ENCODE results near the gene ENSA.
"Not testable (repeated sequence)": the region's sequence is repeated elsewhere in the genome, so short reads cannot be mapped to it uniquely, and the experiment has no call there.

DNA sequence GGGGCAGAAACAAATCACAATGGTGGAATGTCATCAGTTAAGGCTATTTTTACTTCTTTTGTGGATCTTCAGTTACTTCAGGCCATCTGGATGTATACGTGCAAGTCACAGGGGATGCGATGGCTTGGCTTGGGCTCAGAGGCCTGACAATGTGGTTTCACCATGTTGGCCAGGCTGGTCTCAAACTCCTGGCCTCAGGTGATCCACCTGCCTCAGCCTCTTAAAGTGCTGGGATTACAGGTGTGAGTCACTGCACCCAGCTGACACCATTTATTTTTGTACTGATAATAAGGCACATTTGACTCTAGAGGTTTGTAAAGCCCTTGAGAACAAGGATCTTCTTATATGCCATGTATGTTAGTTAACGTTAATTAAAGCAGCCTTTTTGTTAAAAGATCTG lies 48.4 kb downstream of the ENSA start:
- TF ChIP-seq, protein P1, sequence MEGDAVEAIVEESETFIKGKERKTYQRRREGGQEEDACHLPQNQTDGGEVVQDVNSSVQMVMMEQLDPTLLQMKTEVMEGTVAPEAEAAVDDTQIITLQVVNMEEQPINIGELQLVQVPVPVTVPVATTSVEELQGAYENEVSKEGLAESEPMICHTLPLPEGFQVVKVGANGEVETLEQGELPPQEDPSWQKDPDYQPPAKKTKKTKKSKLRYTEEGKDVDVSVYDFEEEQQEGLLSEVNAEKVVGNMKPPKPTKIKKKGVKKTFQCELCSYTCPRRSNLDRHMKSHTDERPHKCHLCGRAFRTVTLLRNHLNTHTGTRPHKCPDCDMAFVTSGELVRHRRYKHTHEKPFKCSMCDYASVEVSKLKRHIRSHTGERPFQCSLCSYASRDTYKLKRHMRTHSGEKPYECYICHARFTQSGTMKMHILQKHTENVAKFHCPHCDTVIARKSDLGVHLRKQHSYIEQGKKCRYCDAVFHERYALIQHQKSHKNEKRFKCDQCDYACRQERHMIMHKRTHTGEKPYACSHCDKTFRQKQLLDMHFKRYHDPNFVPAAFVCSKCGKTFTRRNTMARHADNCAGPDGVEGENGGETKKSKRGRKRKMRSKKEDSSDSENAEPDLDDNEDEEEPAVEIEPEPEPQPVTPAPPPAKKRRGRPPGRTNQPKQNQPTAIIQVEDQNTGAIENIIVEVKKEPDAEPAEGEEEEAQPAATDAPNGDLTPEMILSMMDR (IDR thresholded peaks at IDR 0.05; ENCODE audit: low read length) = not testable (repeated sequence)
- not testable (repeated sequence) for TF ChIP-seq EZH2 (optimal IDR thresholded peaks at IDR 0.05; ENCODE audit: low read depth, low read length); EZH2phosphoT487 (IDR thresholded peaks at IDR 0.05; ENCODE audit: low read length)

Data from MM.1S (cell line).